Duodenal mucosa (tissue), 2 donors: ENCODE data around the gene KCNJ18.
"Not testable (repeated sequence)": the region's sequence is repeated elsewhere in the genome, so short reads cannot be mapped to it uniquely, and the experiment has no call there.

Experiments used
- H3K27ac ChIP-seq: one replicate; pipeline ENCODE4 v1.7.0; 2013; ENCODE audit warnings: low read depth, low read length
- H3K27me3 ChIP-seq, 2 donors: one replicate each; pipeline ENCODE4 v1.7.0; 2013; ENCODE audit warnings: low read length in 2 of 2, control low read depth in 1 of 2; ENCODE audit not compliant: insufficient read depth in 2 of 2, control insufficient read depth in 1 of 2
- H3K36me3 ChIP-seq, 2 donors: one replicate each; pipeline ENCODE4 v1.7.0; 2013; ENCODE audit warnings: low read length in 2 of 2, control low read depth in 1 of 2; ENCODE audit not compliant: insufficient read depth in 2 of 2, control insufficient read depth in 1 of 2
- H3K4me1 ChIP-seq, 2 donors: one replicate each; pipeline ENCODE4 v1.7.0; 2013; ENCODE audit warnings: low read length in 2 of 2, control low read depth in 1 of 2; ENCODE audit not compliant: insufficient read depth in 2 of 2, control insufficient read depth in 1 of 2
- H3K4me3 ChIP-seq, 2 donors: one replicate each; pipeline ENCODE4 v1.7.0; 2013; ENCODE audit warnings: low read length in 2 of 2, low read depth in 1 of 2
- H3K9ac ChIP-seq, 2 donors: one replicate each; pipeline ENCODE4 v1.7.0; 2013; ENCODE audit warnings: low read length in 2 of 2, low read depth in 1 of 2
- H3K9me3 ChIP-seq, 2 donors: one replicate each; pipeline ENCODE4 v1.7.0; 2013; ENCODE audit warnings: low read length in 2 of 2, control low read depth in 1 of 2; ENCODE audit not compliant: control insufficient read depth in 1 of 2

The KCNJ18 gene

GRCh38 chr17:21731076-21731475 is 38.8 kb downstream of the KCNJ18 start:
- not testable (repeated sequence) for H3K27ac ChIP-seq, H3K27me3 ChIP-seq, H3K4me1 ChIP-seq, H3K36me3 ChIP-seq, H3K9me3 ChIP-seq, H3K4me3 ChIP-seq, H3K9ac ChIP-seq

- H3K4me3 ChIP-seq, H3K9ac ChIP-seq, H3K9me3 ChIP-seq, H3K27me3 ChIP-seq, H3K27ac ChIP-seq, H3K36me3 ChIP-seq, H3K4me1 ChIP-seq: not testable (repeated sequence)
Observed at GRCh38 chr17:21733931-21734330, 41.6 kb downstream of the KCNJ18 start.

GRCh38 chr17:21735814-21736213 is 43.5 kb downstream of the KCNJ18 start:
- H3K36me3 ChIP-seq, H3K9ac ChIP-seq, H3K4me1 ChIP-seq, H3K27ac ChIP-seq, H3K4me3 ChIP-seq, H3K9me3 ChIP-seq, H3K27me3 ChIP-seq: not testable (repeated sequence)

- H3K9me3 ChIP-seq, H3K4me1 ChIP-seq, H3K4me3 ChIP-seq, H3K36me3 ChIP-seq, H3K9ac ChIP-seq, H3K27me3 ChIP-seq, H3K27ac ChIP-seq: not testable (repeated sequence)
Observed at GRCh38 chr17:21737015-21737580, 44.8 kb downstream of the KCNJ18 start.

- H3K9me3 ChIP-seq, H3K9ac ChIP-seq, H3K36me3 ChIP-seq, H3K4me3 ChIP-seq, H3K27ac ChIP-seq, H3K27me3 ChIP-seq, H3K4me1 ChIP-seq: not testable (repeated sequence)
Observed at GRCh38 chr17:21738241-21738640, 45.9 kb downstream of the KCNJ18 start.

- not testable (repeated sequence) for H3K27ac ChIP-seq, H3K4me1 ChIP-seq, H3K9me3 ChIP-seq, H3K36me3 ChIP-seq, H3K9ac ChIP-seq, H3K4me3 ChIP-seq, H3K27me3 ChIP-seq
Observed at GRCh38 chr17:21738877-21739474, 46.7 kb downstream of the KCNJ18 start.

- H3K4me1 ChIP-seq, H3K9ac ChIP-seq, H3K27ac ChIP-seq, H3K36me3 ChIP-seq, H3K27me3 ChIP-seq, H3K4me3 ChIP-seq, H3K9me3 ChIP-seq: not testable (repeated sequence)
Observed at GRCh38 chr17:21739485-21739884, 47.2 kb downstream of the KCNJ18 start.

- not testable (repeated sequence) for H3K36me3 ChIP-seq, H3K27me3 ChIP-seq, H3K4me1 ChIP-seq, H3K9ac ChIP-seq, H3K4me3 ChIP-seq, H3K27ac ChIP-seq, H3K9me3 ChIP-seq
Observed at GRCh38 chr17:21740836-21741235, 48.5 kb downstream of the KCNJ18 start.

GRCh38 chr17:21741520-21741919 is 49.2 kb downstream of the KCNJ18 start:
- H3K4me3 ChIP-seq = not testable (repeated sequence)

GRCh38 chr17:21742326-21742725 is 50.0 kb downstream of the KCNJ18 start:
- no peaks in the 10 kb centered on the region for H3K4me1 ChIP-seq
- no peak overlapping the region for H3K4me3 ChIP-seq
- H3K36me3 ChIP-seq = no peaks in the 10 kb centered on the region
- no peaks in the 10 kb centered on the region for H3K9me3 ChIP-seq
- no peak overlapping the region for H3K27ac ChIP-seq
- H3K27me3 ChIP-seq = no peaks in the 10 kb centered on the region
- no peak overlapping the region for H3K9ac ChIP-seq

More at GRCh38 chr17:21741520-21741919, 49.2 kb downstream of the KCNJ18 start:
- H3K9me3 ChIP-seq, H3K9ac ChIP-seq, H3K27ac ChIP-seq, H3K36me3 ChIP-seq, H3K27me3 ChIP-seq, H3K4me1 ChIP-seq: not testable (repeated sequence)

GRCh38 chr17:21744151-21744550 is 51.8 kb downstream of the KCNJ18 start:
- H3K27ac ChIP-seq, H3K27me3 ChIP-seq, H3K36me3 ChIP-seq, H3K4me1 ChIP-seq, H3K9me3 ChIP-seq, H3K4me3 ChIP-seq, H3K9ac ChIP-seq: not testable (repeated sequence)
